Sigmoid colon (tissue), 7 donors: ENCODE results near the gene KIF1A. TPM values are rescaled to one million over a fixed set of nuclear protein-coding genes. Genes with fewer than 3 reads are reported as not detected.

Experiments
- DNase-seq: peaks from one replicate; pipeline ENCODE4 v3.0.0-alpha.2; 2019
- H3K27ac ChIP-seq, 4 donors: fragments of 200-600 bp; sonication (generic); one replicate each; pipeline ENCODE4 v1.5.1; 2016 to 2019; ENCODE audit warnings: mild to moderate bottlenecking in 1 of 4
- H3K27me3 ChIP-seq, 3 donors: fragments of 200-600 bp; sonication (generic); one replicate each; pipeline ENCODE4 v1.5.1; 2019; ENCODE audit warnings: mild to moderate bottlenecking in 1 of 3
- H3K36me3 ChIP-seq, 4 donors: fragments of 200-600 bp; sonication (generic); one replicate each; pipeline ENCODE4 v1.5.1; 2016 to 2019
- H3K4me1 ChIP-seq, 4 donors: fragments of 200-600 bp; sonication (generic); one replicate each; pipeline ENCODE4 v1.5.1; 2017 to 2019
- H3K4me3 ChIP-seq, 4 donors: fragments of 200-600 bp; sonication (generic); one replicate each; pipeline ENCODE4 v1.5.1; 2017 to 2019; ENCODE audit warnings: mild to moderate bottlenecking in 2 of 4, moderate library complexity in 1 of 4
- H3K9me3 ChIP-seq, 4 donors: fragments of 200-600 bp in 3 of 4; sonication (generic) in 3 of 4; one replicate each; pipeline versions ENCODE4 v1.5.1 to v1.6.1; 2013 to 2019
- EP300 ChIP-seq, 4 donors: sonication (generic); formaldehyde crosslinking; IDR thresholded peaks; one replicate each; pipeline ENCODE4 v1.6.1; 2017; ENCODE audit warnings: antibody characterized with exemption in 4 of 4
- POLR2A ChIP-seq, 2 donors: fragments of 450-650 bp; IDR thresholded peaks; one replicate each; pipeline ENCODE4 v1.6.1; 2016; ENCODE audit warnings: antibody characterized with exemption in 2 of 2, mild to moderate bottlenecking in 2 of 2, moderate library complexity in 2 of 2
- POLR2AphosphoS5 ChIP-seq, 4 donors: sonication (generic); formaldehyde crosslinking; IDR thresholded peaks; one replicate each; pipeline ENCODE4 v1.6.1; 2017; ENCODE audit warnings: antibody characterized with exemption in 4 of 4
- WGBS, 2 donors: extraction: QIAGEN DNeasy Blood & Tissue Kit; methylation state at CpG; one replicate each; pipeline ENCODE4 v1.1.7; 2013; 5-methylcytosine and 5-hydroxymethylcytosine counted together
- intact Hi-C: fragments of 100-400 bp; cut with DNase I; formaldehyde crosslinking; loops from one replicate; pipeline ENCODE4 v1.15.1; 2023
- polyA plus RNA-seq, 3 donors: library from polyadenylated mRNA; stranded (reverse); fragments of 200-250 nt; gene quantifications; one replicate each; pipeline ENCODE4 v1.2.3, GENCODE V29; 2013
- total RNA-seq, 4 donors: library from RNA; depleted of rRNA; stranded (reverse); fragments of >200 nt; gene quantifications; one replicate each; pipeline ENCODE4 v1.1.0, GENCODE V29; 2016
- TF ChIP-seq, protein P1 (sequence below), 4 experiments: fragments of 450-650 bp in 3 of 4; fragments of 200-600 bp in 1 of 4; IDR thresholded peaks; one replicate each; pipeline ENCODE4 v1.5.1; 2016 to 2019; ENCODE audit warnings: antibody characterized with exemption in 4 of 4, mild to moderate bottlenecking in 3 of 4, moderate library complexity in 2 of 4
- donor health status: healthy with polysubstance abuse.
- donor health status: Bipolar disorder and iron deficiency.
- donor health status: healthy.

KIF1A gene
- total and polyA plus RNA-seq, 7 donors = under 0.01 to 9.7 (median 4.4) TPM

GRCh38 chr2:240721596-240722180, 98.3 kb downstream of the KIF1A start:
- TF ChIP-seq POLR2AphosphoS5 (IDR thresholded peaks at IDR 0.05) (no peak), EP300 (IDR thresholded peaks at IDR 0.05) (no peak), POLR2A (IDR thresholded peaks at IDR 0.05) (no peak)
- TF ChIP-seq, protein P1, sequence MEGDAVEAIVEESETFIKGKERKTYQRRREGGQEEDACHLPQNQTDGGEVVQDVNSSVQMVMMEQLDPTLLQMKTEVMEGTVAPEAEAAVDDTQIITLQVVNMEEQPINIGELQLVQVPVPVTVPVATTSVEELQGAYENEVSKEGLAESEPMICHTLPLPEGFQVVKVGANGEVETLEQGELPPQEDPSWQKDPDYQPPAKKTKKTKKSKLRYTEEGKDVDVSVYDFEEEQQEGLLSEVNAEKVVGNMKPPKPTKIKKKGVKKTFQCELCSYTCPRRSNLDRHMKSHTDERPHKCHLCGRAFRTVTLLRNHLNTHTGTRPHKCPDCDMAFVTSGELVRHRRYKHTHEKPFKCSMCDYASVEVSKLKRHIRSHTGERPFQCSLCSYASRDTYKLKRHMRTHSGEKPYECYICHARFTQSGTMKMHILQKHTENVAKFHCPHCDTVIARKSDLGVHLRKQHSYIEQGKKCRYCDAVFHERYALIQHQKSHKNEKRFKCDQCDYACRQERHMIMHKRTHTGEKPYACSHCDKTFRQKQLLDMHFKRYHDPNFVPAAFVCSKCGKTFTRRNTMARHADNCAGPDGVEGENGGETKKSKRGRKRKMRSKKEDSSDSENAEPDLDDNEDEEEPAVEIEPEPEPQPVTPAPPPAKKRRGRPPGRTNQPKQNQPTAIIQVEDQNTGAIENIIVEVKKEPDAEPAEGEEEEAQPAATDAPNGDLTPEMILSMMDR (IDR thresholded peaks at IDR 0.05) = no peak
- H3K9me3 ChIP-seq = no peaks in the 10 kb centered on the region
- WGBS, 2 donors = 81 to 89% methylated on average over 20 of the region's 20 CpGs
- no peak for DNase-seq
- H3K4me3 ChIP-seq = no peak overlapping the region
- no peaks in the 10 kb centered on the region for H3K4me1 ChIP-seq
- intact Hi-C loops = no loop called here
- H3K36me3 ChIP-seq = no peaks in the 10 kb centered on the region
- no peak overlapping the region for H3K27ac ChIP-seq
- no peaks in the 10 kb centered on the region for H3K27me3 ChIP-seq

DNA sequence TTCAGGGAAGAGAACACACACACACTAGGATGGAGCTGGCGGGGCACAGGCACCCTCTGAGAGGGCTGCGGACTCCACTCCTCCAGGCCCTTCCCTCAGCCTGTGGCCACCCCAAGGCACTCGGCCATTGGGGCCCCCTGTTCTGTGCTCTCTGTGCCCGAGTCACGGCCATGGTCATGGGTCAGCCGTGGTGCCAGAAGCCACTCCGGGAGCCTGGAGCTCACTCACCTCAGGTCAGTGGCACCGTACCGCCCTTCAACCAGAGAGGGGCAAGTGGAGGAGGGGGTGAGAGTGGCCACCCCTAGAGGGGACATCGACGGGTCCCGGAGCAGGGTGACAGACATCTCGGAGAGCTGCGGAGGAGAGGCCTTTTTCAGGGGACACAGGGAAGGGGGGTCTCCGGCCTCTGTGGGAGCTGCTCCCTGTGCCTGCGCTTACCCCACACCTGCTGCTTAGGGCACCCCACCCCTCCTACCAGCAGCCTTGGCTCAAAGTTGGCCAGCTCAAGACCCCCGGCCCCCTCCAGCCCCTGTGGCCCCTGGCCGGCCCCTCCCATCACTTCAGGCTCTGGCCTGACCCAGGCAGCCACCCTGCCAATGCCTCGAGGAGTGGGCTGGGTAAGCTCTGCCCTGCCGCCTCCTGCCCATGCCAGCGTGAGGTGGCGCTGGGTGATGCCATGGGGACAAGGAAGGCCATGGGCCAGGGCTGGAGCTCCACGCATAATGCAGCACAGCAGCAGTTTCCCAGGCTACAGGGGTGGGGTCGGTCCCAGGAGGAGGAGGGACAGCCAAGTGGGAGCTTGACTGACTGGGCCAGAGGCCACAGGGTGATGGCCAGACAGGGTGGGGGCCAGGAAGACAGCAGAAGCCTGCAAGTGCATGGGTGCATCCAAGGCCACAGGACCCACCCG, 99.1 kb downstream of the KIF1A start:
- Histone ChIP-seq H3K27ac (no peak overlapping the region), H3K4me3 (no peak overlapping the region), H3K27me3 (no peaks in the 10 kb centered on the region), H3K36me3 (no peaks in the 10 kb centered on the region), H3K9me3 (no peaks in the 10 kb centered on the region), H3K4me1 (no peaks in the 10 kb centered on the region)
- no peak for DNase-seq
- TF ChIP-seq POLR2AphosphoS5 (IDR thresholded peaks at IDR 0.05) (no peak), POLR2A (IDR thresholded peaks at IDR 0.05) (no peak), EP300 (IDR thresholded peaks at IDR 0.05) (no peak)
- TF ChIP-seq, protein P1 (IDR thresholded peaks at IDR 0.05) = no peak
- WGBS, 2 donors = 79 to 89% methylated on average over 25 of the region's 25 CpGs
- intact Hi-C loops = no loop called here

DNA sequence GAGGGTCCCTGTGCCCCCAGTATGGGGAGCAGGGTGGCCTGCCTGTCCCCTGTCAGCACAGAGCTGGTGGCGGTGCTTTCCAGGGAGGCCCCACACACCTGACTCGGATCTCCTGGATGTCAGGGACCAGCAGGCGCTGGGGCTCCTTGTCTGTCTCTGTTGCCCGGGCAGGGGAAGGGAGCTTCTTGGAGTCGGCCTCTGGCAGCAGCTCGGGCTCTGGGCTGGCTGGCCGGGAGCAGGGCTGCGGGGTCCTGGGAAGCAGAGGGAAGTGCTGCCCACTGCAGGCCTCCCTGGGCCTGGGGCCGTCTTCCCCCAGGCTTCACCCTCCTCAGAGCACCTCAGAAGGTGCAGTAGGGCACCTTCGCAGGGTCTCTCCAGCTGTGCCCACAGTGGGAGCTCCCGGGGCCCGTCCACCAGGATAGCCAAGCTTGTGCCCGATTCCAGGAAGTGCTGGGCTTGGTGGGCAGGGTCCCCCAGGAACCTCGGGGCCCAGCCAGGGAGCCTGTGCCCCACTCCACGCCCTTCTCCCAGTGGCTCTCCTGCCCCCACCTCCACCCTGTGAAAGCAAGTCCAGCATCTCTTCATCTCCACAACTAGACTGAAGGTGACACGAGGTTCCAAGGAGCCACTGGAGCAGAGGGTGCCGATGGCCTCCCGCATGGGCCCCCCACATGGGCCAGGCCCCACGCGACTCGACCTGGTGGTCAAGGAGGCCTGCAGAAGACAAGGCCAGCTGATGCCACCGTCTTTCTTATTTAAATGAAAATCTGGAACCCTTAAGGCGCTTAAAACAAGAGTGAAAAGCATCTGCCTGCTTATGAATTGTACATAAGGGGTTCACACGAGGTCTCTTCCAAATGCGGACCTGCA, 100.1 kb downstream of the KIF1A start:
- TF ChIP-seq EP300 (IDR thresholded peaks at IDR 0.05) (no peak), POLR2AphosphoS5 (IDR thresholded peaks at IDR 0.05) (no peak), POLR2A (IDR thresholded peaks at IDR 0.05) (no peak)
- TF ChIP-seq, protein P1 (IDR thresholded peaks at IDR 0.05) = no peak
- Histone ChIP-seq H3K27me3 (no peaks in the 10 kb centered on the region), H3K9me3 (no peaks in the 10 kb centered on the region), H3K27ac (no peak overlapping the region), H3K4me3 (no peak overlapping the region), H3K36me3 (no peaks in the 10 kb centered on the region), H3K4me1 (no peaks in the 10 kb centered on the region)
- no peak for DNase-seq
- intact Hi-C loops = no loop called here
- 74 to 88% methylated on average over 25 of the region's 25 CpGs for WGBS, 2 donors

DNA sequence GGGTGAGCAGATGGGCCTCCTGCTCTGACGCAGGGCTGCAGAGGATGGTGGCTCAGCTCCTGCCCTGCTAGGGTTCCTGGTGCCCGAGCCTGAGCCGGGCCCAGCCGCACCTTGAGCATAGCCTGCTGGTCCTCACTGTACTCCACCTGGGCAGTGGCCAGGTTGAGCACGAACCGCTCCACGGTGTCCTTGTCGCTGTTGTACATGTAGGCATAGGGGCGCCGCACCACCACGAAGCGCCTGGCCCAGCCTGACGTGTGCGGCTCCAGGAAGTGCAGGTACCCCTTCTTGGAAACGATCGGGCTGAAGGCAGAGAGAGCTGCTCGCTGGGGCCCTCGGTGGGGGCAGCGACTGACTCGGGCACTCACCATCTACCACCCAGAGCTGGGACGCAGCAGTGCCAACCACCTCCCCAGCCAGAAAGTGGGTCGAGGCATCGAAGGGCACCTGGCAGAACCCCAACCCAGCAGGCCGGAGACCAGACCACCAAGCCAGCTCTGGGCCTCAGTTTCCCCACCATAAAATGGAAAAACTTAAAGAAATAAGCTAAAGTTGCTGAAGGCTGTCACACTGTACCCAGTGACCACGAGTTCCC, 101.0 kb downstream of the KIF1A start:
- no peak for TF ChIP-seq POLR2AphosphoS5 (IDR thresholded peaks at IDR 0.05)
- TF ChIP-seq POLR2A (IDR thresholded peaks at IDR 0.05) = no peak
- TF ChIP-seq, protein P1 (IDR thresholded peaks at IDR 0.05) = no peak
- no peak for TF ChIP-seq EP300 (IDR thresholded peaks at IDR 0.05)
- 86 to 89% methylated on average over 25 of the region's 25 CpGs for WGBS, 2 donors
- DNase-seq = no peak
- H3K27ac ChIP-seq = no peak overlapping the region
- no peak overlapping the region for H3K4me3 ChIP-seq
- intact Hi-C loops = no loop called here
- no peaks in the 10 kb centered on the region for H3K27me3 ChIP-seq
- no peaks in the 10 kb centered on the region for H3K36me3 ChIP-seq
- no peaks in the 10 kb centered on the region for H3K9me3 ChIP-seq
- no peaks in the 10 kb centered on the region for H3K4me1 ChIP-seq
